SK-N-DZ (cell line): ENCODE measurements around the gene KNL1.
A peak's percentile ranks its signal among the peaks of the same experiment; 100 is the strongest.
"Not testable (repeated sequence)": the region's sequence is repeated elsewhere in the genome, so short reads cannot be mapped to it uniquely, and the experiment has no call there.

Source experiments
- DNase-seq: peaks from one replicate; pipeline ENCODE4 v3.0.0-alpha.2; 2015; ENCODE audit warnings: low spot score

Gene KNL1

DNA sequence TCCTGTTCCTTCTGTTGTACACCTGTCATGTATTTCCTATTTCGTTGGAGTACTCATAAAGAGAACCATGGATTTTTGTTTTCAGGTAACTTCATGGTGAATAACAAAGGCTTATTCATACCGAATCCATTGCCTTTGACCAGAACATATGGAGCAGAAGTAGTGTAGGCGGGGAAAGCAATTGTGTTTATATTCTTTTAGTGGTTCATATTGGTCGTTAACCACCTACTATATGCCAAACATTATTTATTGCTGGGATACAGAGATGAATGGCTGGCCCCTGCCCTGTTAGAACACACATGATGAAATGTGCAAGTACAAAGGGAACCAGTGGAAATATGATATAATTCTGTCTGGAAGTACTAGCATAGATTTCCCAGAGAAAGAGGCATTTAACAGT, 15.2 kb upstream of the KNL1 start:
- no peak for DNase-seq

DNA sequence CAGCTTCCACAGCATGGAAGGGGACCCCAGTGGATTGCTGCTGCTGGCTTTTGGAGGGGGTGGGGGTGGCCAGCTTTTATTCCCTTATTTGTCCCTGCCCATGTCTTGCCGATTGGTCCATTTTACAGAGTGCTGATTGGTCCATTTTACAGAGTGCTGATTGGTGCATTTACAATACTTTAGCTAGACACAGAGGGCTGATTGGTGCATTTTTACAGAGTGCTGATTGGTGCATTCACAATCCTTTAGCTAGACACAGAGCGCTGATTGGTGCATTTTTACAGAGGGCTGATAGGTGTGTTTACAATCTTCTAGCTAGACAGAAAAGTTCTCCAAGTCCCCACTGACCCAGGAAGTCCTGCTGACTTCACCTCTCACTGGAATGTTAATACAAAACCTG, 12.3 kb upstream of the KNL1 start:
- not testable (repeated sequence) for DNase-seq

DNA sequence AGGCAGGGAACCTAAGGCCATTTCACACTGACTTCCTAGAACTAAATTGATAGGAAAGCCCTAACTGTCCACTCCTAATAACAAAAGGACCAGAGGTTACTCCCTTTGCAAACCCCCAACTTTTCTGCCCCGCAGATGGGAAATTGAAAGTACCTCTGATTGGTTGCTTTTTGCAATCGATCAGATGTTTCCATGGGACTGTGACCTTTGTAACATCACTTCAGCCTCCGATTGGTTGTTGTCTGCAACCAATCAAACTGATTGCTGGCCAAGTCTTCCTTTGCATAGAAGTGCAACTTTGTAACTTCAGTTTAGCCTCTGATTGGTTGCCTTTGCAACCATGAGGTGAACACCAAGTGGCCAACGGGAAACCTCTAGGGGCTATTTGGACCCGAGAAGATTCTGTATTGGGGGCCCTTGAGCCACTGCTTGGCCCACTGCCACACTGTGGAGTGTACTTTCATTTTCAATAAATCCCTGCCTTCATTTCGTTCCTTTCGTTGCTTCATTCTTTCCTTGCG, 11.3 kb upstream of the KNL1 start:
- no peak for DNase-seq

DNA sequence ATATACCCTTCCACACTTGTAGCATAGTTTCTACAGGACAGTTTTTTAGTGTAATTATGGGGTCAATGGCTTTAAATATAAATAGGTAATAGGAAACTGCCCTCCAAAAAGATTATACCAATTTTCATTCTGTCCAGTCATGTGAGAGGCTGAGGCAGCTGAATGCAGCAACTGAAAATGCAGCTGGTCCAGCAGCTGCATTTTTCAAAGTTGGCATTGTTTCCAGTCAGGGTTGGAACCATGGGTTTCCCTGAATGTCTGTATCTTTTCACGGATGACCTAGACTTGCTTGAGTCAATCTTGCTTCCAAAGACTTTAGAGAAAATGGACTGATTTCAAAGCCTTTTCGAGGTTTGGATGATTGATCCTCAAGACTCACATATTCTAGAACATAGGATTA, 9.9 kb upstream of the KNL1 start:
- no peak for DNase-seq

DNA sequence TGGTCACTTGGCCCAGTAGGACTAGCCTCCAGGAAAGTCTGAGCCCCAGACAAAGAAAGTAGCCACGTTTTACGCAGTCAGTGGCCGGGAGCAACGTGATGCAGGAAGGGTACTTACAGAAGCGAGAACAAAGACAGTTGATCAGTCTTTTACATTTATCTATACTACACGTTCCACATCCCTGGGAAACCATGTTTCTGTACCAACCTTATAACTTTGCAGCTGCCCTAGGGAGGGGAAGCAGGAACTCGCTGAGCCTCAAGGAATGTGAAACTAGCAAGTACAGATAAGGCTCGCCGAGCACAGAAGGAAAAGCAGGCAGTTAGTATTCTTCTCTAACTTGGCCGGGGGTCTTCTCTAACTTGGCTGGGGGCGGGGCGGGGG, 3.4 kb upstream of the KNL1 start:
- peak; percentile 22 for DNase-seq

DNA sequence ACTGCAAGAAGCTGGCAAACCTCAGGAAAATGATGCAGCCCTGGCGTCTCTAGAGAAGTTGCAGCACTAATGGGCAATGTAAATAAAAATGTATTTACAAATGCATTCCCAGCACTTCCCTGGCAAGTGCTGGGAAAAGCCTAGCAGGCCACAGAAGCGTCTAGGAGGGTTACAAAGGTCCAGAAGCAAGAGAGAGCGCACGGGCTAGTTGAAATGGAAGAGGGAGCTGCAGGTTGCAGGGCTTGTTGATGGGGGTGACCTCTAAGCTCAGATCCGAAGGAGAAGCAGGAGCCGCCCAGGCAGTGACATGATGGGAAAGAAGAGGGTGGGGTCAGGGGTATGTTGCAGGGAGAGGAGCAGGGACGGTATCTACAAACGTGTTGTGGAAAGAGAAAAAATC, 2.7 kb upstream of the KNL1 start:
- peak; percentile 50 for DNase-seq

DNA sequence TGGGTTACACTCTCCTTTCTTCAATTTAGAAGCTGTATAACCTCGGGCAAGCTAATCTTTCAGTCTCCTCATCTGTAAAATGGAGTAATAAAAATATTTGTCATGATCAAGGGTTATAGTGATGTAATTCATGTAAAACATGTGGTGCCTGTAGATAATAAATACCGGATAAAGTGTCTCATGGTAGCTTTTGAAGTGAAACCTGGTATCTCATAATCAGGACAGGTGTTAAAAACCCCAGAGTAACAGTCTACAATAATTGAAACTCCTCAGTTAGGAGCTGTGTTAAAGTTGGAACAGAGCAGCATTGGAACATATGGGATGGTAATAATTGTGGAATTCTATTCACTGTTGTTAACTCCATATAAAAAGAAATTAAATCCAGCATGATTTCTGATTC, 884 bp upstream of the KNL1 start:
- no peak for DNase-seq

DNA sequence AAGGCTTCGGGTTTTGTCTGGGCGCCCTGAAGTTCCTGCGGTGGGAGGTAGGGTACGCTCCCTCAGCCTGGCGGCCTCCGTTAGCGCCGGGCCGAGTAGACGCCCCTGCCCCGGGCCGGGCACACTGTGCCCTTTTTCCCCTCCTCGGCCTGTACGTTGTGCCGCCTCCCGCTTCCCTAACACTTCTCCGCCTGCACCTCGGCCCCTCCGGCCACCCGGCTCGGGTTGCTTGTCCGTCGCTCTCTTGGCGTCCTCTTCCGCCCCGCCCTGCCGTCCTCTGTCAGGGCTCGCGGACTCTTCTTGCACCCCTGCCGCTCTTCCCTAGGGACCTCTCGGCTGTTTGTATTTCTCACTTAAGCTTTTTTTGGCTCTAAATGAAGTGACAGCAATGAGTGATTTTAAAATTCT, 384 bp downstream of the KNL1 start:
- DNase-seq = peak; percentile 74

DNA sequence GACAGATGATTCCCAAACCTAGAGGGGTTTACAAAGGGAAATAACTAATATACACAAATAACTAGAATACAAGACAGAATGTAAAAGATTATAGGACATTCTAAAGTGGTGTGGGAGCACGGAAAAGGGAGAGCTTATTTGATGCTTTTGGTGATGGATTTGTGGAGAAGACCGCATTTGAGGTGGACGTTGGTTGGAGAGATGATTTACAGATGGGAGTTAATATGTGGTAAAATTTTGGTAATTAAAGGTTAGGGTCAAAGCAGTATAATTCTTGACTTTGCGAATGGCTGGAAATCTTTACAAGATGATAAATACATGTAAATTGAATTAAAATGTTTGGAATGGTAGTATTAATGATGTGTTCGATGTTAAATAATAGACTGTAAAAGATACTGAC, 1.2 kb downstream of the KNL1 start:
- DNase-seq = no peak

DNA sequence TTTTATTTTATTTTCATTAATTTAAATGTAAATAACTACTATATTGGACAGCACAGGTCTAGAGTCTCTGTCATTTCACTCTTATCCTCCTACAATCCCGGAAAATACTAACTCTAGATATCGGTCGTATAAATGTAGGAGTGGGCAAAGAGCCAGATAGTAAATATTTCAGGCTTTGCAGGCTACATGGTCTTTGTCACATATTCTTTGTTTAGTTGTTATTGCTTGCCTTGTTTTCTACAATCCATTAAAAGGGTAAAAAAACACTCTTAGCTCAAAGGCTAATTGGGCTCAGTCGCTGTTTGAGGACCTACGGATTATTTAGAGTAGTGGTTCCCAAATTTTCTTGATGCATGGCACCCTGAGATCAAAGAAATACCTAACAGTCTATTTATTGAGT, 1.7 kb downstream of the KNL1 start:
- DNase-seq = no peak

DNA sequence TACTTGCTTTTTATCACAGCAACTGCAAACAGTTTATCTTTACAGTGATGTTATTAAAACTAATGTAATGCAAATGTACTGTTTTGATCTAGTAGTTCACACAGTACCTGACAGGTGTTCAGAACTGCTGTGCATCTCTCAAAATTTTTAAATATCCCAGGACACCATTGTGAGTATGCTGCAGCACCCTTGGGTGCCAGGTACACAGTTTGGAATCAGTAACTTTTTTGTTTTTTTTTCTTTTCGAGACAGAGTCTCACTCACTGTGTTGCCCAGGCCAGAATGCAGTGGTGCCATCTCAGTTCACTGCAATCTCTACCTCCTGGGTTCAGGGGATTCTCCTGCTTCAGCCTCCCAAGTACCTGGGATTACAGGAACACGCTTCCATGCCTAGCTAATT, 3.0 kb downstream of the KNL1 start:
- DNase-seq = no peak

DNA sequence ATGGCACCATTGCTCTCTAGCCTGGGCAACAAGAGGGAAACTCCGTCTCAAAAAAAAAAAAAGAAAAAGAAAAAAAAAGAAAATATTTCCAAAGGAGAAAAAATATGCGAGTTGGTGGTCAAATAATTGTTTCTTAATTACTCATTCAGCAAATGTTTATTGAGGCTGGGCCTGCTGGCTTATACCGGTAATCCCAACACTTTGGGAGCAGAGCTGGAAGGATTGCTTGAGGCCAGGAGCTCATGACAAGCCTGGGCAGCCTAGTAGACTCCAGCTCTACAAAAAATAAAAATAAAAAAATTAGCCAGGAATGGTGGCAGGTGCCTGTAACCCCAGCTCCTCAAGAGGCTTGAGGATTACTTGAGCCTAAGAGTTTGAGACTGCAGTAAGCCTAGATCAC, 4.1 kb downstream of the KNL1 start:
- DNase-seq = no peak

DNA sequence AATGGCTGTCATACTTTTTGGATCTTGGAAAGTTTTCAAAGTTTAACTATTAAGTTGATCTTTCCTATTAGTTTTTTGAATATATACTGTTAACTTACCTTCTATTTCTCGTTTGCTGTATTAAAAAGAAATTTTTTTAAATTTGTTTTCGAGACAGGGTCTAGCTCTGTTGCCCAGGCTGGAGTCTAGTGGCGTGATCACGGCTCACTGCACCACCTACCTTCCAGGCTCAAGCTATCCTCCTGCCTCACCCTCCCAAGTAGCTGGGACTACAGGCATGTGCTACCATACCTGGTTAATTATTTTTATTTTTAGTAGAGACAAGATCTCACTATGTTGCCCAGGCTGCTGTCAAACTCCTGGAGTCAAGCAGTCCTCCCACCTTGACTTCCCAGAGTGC, 4.6 kb downstream of the KNL1 start:
- DNase-seq = no peak

DNA sequence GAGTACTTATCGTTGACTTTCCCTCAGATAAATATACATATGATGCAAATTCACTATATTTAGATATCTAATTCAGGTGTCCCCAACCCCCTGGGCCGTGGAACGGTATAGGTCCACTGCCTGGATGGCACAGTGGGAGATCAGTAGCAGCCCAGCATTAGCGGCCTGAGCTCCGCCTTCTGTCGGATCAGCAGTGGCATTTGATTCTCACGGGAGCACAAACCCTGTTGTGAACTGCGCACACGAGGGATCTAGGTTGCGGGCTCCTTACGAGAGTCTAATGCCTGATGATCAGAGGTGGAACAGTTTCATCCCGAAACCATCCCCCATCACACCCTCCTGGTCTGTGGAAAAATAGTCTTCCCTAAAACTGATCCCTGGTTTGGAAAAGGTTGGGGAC, 6.9 kb downstream of the KNL1 start:
- no peak for DNase-seq

DNA sequence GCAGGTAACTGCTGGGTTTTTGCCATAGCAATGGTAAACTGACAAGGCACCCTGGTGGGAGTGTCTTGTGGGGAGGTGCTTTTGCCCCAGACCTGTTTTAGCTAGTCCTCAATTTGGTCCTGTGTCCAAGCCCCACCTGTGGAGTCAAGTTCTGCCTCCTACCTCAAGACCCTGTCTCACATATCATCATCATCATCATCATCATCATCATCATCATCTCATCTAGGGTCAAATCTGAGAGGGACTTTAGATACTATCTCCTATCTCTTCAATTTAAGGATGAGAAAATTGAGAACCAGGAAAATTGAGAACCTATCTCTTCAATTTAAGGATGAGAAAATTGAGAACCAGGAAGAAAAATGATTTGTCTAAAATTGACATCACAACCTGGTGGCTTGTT, 9.9 kb downstream of the KNL1 start:
- no peak for DNase-seq

DNA sequence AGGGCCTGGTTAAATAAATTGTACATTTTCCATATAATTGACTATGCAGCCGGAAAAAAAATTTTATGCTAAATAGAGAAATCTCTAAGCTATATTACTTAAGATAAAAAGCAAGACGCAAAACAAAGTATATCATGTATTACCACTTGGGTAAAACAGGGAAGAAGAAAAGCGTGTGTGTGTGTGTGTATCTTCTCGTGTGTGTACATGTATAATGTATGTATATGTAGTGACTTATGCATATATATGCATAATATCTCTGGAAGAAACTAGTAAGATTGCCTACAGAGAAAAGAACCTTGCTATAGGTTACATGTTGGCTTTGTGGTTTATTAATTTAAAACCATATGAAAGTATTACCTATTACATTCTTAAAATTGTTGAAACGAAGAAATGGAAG, 19.0 kb downstream of the KNL1 start:
- no peak for DNase-seq

DNA sequence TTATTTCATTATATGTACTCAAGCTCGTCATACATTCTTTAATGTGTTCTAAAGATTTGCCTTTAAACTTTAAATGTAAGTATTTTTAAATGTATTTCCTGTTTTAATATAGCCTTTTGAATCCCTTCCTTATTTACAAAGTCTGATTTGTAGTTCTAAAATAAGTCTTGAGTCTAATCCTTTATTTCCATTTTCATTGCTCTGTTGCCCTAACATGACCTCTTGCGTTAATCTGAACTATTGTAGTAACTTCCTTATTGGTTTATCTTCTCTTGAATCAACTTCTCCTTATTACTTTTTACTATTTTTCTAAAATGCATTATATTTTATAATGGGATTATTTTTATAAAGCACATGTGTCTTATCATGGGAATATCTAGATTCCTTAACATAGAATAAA, 24.0 kb downstream of the KNL1 start:
- no peak for DNase-seq

DNA sequence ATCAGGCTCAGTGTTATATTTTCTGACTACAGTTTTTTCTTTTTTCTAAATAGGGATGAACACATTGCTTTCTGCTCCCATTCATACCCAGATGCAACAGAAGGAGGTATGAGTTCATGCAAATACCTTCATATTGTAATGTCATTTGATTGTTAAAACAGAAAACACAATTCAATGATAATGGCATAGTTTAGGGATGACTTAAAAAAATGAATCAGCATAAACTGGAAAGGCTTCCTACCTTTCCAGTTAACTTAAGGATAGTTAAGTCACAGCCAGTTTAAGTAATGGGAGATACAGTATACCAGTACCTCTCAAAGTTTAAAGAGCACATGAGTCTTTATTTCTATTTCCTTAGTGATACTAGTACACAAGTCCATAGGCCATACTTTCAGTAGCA, 24.9 kb downstream of the KNL1 start:
- no peak for DNase-seq

DNA sequence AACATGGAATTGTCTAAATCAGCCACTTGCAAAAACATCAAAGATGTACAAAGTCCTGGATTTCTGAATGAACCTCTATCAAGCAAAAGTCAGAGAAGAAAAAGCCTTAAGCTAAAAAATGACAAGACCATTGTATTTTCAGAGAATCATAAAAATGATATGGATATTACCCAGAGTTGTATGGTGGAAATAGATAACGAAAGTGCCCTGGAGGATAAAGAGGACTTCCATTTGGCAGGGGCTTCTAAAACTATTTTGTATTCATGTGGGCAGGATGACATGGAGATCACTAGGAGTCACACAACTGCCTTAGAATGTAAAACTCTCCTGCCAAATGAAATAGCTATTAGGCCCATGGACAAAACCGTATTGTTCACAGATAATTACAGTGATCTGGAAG, 29.3 kb downstream of the KNL1 start:
- DNase-seq = no peak

DNA sequence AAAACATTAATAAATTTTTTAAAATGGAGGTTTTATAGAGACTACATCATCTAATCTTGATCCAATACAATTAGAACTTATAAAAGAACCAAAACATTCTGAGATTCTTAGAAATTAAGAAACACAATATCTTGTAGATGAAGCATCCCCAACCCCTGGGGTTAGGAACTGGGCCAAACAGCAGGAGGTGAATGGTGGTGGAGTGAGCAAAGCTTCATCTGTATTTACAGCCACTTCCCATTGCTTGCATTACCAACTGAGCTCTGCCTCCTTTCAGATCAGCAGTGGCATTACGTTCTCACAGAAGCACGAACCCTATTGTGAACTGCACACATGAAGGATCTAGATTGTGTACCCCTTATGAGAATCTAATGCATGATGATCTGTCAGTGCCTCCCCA, 36.3 kb downstream of the KNL1 start:
- DNase-seq = no peak

DNA sequence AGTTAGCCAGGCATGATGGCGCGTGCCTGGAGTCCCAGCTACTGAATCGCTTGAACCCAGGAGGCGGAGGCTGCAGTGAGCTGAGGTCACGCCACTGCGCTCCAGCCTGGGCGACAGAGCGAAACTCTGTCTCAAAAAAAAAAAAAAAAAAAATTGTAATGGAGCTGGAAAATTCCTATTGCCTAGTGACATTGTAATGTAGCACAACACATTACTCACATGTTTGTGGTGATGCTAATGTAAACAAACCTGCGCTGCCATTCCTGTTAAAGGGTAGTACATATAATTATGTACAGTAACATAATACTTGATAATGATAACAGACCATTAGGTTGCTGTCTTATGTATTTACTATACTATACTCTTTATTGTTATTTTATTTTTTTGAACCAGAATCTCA, 39.1 kb downstream of the KNL1 start:
- no peak for DNase-seq

DNA sequence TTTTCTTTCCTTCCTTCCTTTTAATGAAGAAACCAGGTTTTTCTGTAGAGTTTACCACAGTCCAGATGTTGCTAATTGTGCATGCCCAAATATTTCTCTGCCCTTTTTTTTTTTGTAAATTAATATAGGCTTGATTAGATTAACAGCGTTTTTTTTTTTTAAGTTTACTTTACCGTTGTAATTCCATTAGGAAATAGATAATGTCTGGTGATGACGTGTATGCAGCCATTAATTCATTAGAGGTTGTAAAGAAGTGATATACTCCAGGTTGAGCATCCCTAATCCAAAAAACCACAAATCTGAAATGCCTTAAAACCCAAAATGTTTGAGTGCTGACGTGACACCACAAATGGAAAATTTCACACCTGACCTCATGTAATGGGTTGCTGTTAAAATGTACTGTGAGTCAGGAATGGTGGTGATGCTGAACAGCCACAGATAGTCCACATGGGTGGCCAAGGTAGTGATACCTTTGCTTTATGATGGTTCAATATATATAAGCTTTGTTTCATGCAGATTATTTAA, 43.2 kb downstream of the KNL1 start:
- DNase-seq = no peak

DNA sequence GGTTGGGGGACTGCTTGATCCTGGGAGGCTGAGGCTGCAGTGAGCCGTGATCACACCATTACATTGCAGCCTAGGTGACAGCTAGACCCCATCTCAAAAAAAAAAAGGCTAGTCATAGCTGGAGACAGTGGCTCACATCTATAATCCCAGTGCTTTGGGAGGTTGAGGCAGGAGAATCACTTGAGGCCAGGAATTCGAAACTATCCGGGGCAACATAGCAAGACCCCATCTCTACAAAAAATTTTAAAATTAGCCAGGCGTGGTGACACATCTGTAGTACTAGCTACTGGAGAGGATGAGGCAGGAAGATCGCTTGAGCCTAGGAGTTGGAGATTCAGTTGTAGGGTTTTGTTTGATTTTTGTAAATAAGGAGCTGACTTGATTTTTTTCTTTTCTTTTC, 45.6 kb downstream of the KNL1 start:
- DNase-seq = no peak

DNA sequence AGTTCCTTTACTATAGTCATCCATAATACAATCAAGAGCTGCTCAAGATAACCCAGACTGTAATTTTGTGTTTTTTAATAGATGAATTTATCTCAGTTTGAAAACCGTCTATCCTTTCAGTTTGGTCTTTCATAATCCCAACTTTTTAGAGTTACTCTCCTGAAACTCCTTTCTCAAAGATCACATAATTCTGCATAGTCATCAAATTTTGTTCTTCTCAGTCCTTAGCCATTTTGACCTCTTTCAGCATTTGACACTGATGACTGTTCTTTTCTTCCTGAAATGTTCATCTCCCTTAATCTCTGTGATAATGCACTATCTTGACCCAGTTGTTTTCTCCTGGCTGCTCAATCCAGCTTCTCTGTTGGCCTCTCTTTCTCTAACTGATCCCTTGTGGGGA, 53.5 kb downstream of the KNL1 start:
- DNase-seq = no peak

DNA sequence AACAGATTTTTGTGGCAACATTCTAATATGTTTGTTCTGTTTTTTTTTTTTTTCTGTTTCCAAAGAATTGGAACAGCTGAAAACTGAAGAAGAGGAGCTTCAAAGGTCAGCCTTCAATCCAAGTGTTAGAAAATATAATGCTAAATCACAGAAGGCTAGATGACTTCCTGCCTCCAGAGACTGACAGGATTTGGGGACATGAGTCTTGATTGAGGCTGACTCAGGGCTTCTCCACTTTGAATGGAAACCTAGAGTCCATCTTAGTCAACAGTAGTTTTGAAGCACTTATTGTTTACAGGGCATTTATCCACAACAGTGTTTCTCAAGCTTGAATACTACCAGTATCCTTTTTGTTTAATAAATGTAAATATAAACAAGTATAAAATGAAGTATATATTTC, 56.4 kb downstream of the KNL1 start:
- DNase-seq = no peak
